ENCODE data around the gene CD28. TPM values are rescaled to one million over a fixed set of nuclear protein-coding genes. Genes with fewer than 3 reads are reported as not detected.
"Not testable (repeated sequence)": the region's sequence is repeated elsewhere in the genome, so short reads cannot be mapped to it uniquely, and the experiment has no call there.

Gene CD28
- total RNA-seq, 3 donors from 2014 or later (not counting 1 experiment from before 2014, with no cell fraction given): 0.54 to 3.5 (median 3.3) TPM

GRCh38 chr2:203694191-203694590 lies 12.2 kb upstream of the CD28 start:
- no CpG with 5 or more reads among the region's 3 CpGs for WGBS (ENCODE audit: insufficient coverage)
- no peak overlapping the region for H3K27ac Mint-ChIP-seq
- Histone ChIP-seq H3K4me3 (ENCODE audit: low read length) (no peak overlapping the region), H3K27ac (ENCODE audit: low read length) (no peak overlapping the region), H3K36me3 (ENCODE audit: control insufficient read depth, insufficient read depth, low read length) (no peaks in the 10 kb centered on the region), H3K9me3 (ENCODE audit: control insufficient read depth, insufficient read depth, low read length) (no peaks in the 10 kb centered on the region), H3K4me1 (ENCODE audit: control insufficient read depth, insufficient read depth, low read length) (peaks cover 11% of the 10 kb centered on the region), H3K27me3 (ENCODE audit: control insufficient read depth, insufficient read depth, low read length) (peaks cover 13% of the 10 kb centered on the region)
- peaks cover 35 to 54% of the 10 kb centered on the region in 2 donors for H3K27me3 Mint-ChIP-seq (ENCODE audit: low read depth in 2 of 2)
- H3K36me3 Mint-ChIP-seq: no peaks in the 10 kb centered on the region
- intact Hi-C loops (cut with micrococcal nuclease): no loop called here
- ATAC-seq (no peak), DNase-seq (no peak)
- no peak for TF ChIP-seq CTCF (IDR thresholded peaks at IDR 0.05)
- no peak overlapping the region for H3K4me3 Mint-ChIP-seq
- peaks cover 20 to 22% of the 10 kb centered on the region in 2 donors for H3K4me1 Mint-ChIP-seq
- no peaks in the 10 kb centered on the region for H3K9me3 Mint-ChIP-seq

- intact Hi-C loops (cut with micrococcal nuclease): no loop called here
- peaks cover 20 to 33% of the 10 kb centered on the region in 2 donors for H3K27me3 Mint-ChIP-seq (ENCODE audit: low read depth in 2 of 2)
- H3K4me1 Mint-ChIP-seq: no peaks in the 10 kb centered on the region
- no peaks in the 10 kb centered on the region for H3K9me3 Mint-ChIP-seq
- H3K27me3 ChIP-seq (ENCODE audit: control insufficient read depth, insufficient read depth, low read length): peaks cover 3% of the 10 kb centered on the region
- DNase-seq (no peak), ATAC-seq (no peak)
- no peaks in the 10 kb centered on the region for H3K36me3 ChIP-seq (ENCODE audit: control insufficient read depth, insufficient read depth, low read length)
- 80% methylated on average over 1 of the region's 1 CpG for WGBS (ENCODE audit: insufficient coverage)
- no peak overlapping the region for H3K4me3 Mint-ChIP-seq
- H3K4me1 ChIP-seq (ENCODE audit: control insufficient read depth, insufficient read depth, low read length): no peaks in the 10 kb centered on the region
- H3K36me3 Mint-ChIP-seq: no peaks in the 10 kb centered on the region
- no peak for TF ChIP-seq CTCF (IDR thresholded peaks at IDR 0.05)
- H3K4me3 ChIP-seq (ENCODE audit: low read length): no peak overlapping the region
- no peaks in the 10 kb centered on the region for H3K9me3 ChIP-seq (ENCODE audit: control insufficient read depth, insufficient read depth, low read length)
- no peak overlapping the region for H3K27ac Mint-ChIP-seq
- no peak overlapping the region for H3K27ac ChIP-seq (ENCODE audit: low read length)
These were observed 9.2 kb upstream of the CD28 start for GRCh38 chr2:203697190-203697589.

DNA sequence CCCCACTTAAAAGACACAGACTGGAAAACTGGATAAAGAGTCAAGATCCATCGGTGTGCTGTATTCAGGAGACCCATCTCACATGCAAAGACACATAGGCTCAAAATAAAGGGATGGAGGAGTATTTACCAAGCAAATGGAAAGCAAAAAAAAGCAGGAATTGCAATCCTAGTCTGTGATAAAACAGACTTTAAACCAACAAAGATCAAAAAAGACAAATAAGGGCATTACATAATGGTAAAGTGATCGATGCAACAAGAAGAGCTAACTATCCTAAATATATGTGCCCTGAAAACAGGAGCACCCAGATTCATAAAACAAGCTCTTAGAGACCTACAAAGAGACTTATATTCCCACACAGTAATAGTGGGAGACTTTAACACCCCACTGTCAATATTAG lies 8.7 kb upstream of the CD28 start:
- H3K36me3 ChIP-seq (ENCODE audit: control insufficient read depth, insufficient read depth, low read length); H3K27ac ChIP-seq (ENCODE audit: low read length); H3K4me3 Mint-ChIP-seq; H3K36me3 Mint-ChIP-seq; H3K4me3 ChIP-seq (ENCODE audit: low read length); ATAC-seq; intact Hi-C loops (cut with micrococcal nuclease); H3K27me3 ChIP-seq (ENCODE audit: control insufficient read depth, insufficient read depth, low read length); H3K9me3 ChIP-seq (ENCODE audit: control insufficient read depth, insufficient read depth, low read length); H3K4me1 ChIP-seq (ENCODE audit: control insufficient read depth, insufficient read depth, low read length); H3K9me3 Mint-ChIP-seq; H3K4me1 Mint-ChIP-seq; H3K27ac Mint-ChIP-seq; DNase-seq: not testable (repeated sequence)
- 93% methylated on average over 2 of the region's 2 CpGs for WGBS (ENCODE audit: insufficient coverage)
- H3K27me3 Mint-ChIP-seq (ENCODE audit: low read depth in 2 of 2): peaks cover 20 to 33% of the 10 kb centered on the region in 2 donors

DNA sequence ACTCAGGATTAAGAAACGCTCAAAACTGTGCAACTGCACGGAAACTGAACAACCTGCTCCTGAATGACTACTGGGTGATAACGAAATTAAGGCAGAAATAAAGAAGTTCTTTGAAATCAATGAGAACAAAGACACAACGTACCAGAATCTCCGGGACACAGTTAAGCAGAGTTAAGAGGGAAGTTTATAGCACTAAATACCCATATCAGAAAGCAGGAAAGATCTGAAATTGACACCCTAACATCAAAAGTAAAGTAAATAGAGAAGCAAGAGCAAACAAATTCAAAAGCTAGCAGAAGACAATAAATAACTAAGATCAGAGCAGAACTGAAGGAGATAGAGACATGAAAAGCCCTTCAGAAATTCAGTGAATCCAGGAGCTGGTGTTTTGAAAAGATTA lies 8.0 kb upstream of the CD28 start:
- H3K27ac Mint-ChIP-seq; intact Hi-C loops (cut with micrococcal nuclease); H3K27me3 ChIP-seq (ENCODE audit: control insufficient read depth, insufficient read depth, low read length); H3K4me1 Mint-ChIP-seq; H3K36me3 ChIP-seq (ENCODE audit: control insufficient read depth, insufficient read depth, low read length); H3K4me3 Mint-ChIP-seq; H3K4me3 ChIP-seq (ENCODE audit: low read length); H3K36me3 Mint-ChIP-seq; H3K9me3 Mint-ChIP-seq; H3K9me3 ChIP-seq (ENCODE audit: control insufficient read depth, insufficient read depth, low read length); DNase-seq; H3K4me1 ChIP-seq (ENCODE audit: control insufficient read depth, insufficient read depth, low read length); ATAC-seq; H3K27ac ChIP-seq (ENCODE audit: low read length): not testable (repeated sequence)
- H3K27me3 Mint-ChIP-seq (ENCODE audit: low read depth in 2 of 2): peaks cover 16 to 28% of the 10 kb centered on the region in 2 donors
- WGBS (ENCODE audit: insufficient coverage): 95% methylated on average over 3 of the region's 5 CpGs

Data from natural killer cell (primary cell).